ENCODE results near the gene SPSB1.

The SPSB1 gene

GRCh38 chr1:9257851-9258250, 34.8 kb upstream of the SPSB1 start:
- in situ Hi-C loops (cut with HindIII; ENCODE audit: low sequenced_read_pairs), result loop anchor here (25.0 kb wide), 1 partner anchor 304 kb away; no protein-coding TSS in a partner anchor

DNA sequence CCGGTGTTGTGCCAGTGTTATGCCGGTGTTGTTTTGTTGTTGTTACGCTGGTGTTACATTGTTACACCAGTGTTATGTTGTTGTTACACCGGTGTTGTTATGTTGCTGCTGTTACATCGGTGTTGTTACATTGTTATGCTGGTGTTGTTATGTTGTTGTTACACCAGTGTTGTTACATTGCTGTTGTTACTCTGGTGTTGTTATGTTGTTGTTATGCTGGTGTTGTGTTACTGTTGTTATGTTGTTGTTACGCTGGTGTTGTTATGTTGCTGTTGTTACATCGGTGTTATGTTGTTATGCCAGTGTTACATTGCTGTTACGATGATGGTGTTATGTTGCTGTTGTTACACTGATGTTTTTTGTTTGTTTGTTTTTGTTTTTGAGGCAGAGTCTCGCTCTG, 34.1 kb upstream of the SPSB1 start:
- in situ Hi-C loops (cut with HindIII; ENCODE audit: low sequenced_read_pairs), result loop anchor here (25.0 kb wide), 1 partner anchor 304 kb away; no protein-coding TSS in a partner anchor

DNA sequence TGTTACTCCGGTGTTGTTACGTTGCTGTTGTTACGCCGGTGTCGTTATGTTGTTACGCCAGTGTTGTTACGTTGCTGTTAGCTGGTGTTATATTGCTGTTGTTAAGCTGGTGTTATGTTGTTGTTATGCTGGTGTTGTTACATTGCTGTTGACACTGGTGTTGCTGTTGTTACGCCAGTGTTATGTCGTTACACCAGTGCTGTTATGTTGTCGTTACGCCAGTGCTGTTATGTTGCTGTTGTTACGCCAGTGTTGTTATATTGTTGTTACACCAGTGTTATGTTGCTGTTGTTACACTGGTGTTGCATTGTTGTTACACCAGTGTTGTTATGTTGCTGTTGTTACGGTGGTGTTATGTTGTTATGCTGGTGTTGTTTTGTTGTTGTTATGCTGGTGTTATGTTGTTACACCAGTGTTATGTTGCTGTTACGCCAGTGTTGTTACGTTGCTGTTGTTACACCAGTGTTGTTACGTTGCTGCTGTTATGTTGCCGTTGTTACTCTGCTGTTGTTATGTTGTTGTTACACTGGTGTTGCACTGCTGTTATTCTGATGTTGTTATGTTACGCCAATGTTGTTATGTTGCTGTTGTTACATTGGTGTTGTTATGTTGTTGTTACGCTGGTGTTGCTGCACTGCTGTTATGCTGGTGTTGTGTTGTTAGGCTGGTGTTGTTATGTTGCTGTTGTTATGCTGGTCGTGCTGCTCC, 32.5 kb upstream of the SPSB1 start:
- in situ Hi-C loops (cut with HindIII; ENCODE audit: low sequenced_read_pairs), result loop anchor here (25.0 kb wide), 1 partner anchor 302 kb away; no protein-coding TSS in a partner anchor

DNA sequence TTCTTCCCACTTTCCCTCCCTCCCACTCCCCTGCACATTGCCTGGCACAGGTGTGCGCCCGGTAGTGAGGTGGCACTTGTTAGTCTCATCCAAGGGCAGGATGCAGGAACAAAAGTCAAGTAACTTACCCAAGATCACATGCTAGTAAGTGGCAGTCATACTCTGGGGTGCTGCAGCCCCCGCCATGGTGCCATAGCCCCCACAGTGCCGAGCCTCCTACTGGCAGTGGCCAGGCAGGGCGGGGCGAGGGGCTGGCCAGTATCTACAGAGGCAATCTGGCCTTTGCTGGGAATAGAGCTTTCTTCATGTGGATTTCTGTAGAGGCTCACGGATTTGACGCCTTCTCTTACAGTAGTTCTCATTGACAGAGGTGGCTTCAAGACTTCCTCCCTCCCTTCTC, 31.2 kb upstream of the SPSB1 start:
- in situ Hi-C loops (cut with HindIII; ENCODE audit: low sequenced_read_pairs), result loop anchor here (25.0 kb wide), 1 partner anchor 301 kb away; no protein-coding TSS in a partner anchor

GRCh38 chr1:9262096-9262986, 30.4 kb upstream of the SPSB1 start:
- in situ Hi-C loops (cut with HindIII; ENCODE audit: low sequenced_read_pairs), result loop anchor here (25.0 kb wide), 1 partner anchor 300 kb away; no protein-coding TSS in a partner anchor

DNA sequence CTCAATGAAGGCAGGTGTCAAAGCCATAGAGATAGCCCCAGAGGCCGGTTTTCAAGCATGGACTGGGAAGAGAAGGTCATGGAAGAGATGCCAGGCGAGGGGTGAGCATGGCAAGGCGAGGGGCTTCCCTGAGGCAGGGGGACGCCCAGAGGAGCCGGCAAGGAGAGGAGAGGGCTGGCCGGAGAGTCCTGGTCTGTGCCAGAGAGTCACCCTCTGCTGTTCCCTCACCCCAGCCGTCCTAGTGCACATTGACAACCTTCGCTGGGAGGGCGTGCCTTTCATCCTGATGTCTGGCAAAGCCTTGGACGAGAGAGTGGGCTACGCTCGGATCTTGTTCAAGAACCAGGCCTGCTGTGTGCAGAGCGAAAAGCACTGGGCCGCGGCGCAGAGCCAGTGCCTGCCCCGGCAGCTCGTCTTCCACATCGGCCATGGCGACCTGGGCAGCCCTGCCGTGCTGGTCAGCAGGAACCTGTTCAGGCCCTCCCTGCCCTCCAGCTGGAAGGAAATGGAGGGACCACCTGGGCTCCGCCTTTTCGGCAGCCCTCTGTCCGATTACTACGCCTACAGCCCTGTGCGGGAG, 29.3 kb upstream of the SPSB1 start:
- in situ Hi-C loops (cut with HindIII; ENCODE audit: low sequenced_read_pairs), result loop anchor here (25.0 kb wide), 1 partner anchor 299 kb away; no protein-coding TSS in a partner anchor

GRCh38 chr1:9263984-9264872, 28.5 kb upstream of the SPSB1 start:
- in situ Hi-C loops (cut with HindIII; ENCODE audit: low sequenced_read_pairs), result loop anchor here (25.0 kb wide), 1 partner anchor 298 kb away; no protein-coding TSS in a partner anchor

DNA sequence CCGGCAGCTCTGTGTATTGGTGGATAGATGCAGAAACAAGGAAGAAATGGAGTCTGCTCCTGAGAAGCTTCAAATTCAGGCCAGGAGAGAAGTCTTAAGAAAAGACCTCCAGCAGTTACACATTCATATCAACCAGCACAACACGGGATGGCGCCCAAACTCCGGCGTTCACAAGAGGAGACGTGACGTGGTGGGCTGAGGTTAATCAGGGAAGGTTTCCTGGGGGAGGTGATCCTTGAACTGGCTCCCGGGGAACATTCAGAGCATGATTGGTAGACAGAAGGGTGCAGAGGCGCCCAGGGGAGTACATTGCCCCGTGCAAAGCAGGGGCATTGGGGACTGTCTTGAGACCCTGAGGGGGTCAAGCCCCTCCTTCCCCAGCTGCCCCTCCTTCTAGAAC, 27.7 kb upstream of the SPSB1 start:
- in situ Hi-C loops (cut with HindIII; ENCODE audit: low sequenced_read_pairs), result loop anchor here (25.0 kb wide), 1 partner anchor 297 kb away; no protein-coding TSS in a partner anchor

DNA sequence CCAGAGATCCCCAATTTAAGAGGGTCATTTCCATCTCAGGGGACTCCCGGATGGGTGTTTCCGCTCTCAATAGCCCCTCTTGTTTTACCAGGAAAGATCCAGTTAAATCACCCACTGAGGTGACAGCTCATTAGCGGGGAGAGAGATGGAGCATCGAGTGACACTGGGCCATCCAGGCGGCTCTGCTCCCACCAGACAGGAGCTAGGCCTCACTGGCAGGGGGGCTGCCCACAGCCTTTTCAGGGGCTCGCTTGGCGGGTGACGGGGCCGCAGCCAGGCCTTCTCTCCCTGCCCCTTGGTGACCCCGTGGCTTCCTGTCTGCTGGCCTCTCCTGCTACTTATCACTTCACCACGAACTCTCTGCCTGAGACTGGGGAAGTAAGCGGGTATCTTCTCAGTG, 26.7 kb upstream of the SPSB1 start:
- in situ Hi-C loops (cut with HindIII; ENCODE audit: low sequenced_read_pairs), result loop anchor here (25.0 kb wide), 1 partner anchor 296 kb away; no protein-coding TSS in a partner anchor

DNA sequence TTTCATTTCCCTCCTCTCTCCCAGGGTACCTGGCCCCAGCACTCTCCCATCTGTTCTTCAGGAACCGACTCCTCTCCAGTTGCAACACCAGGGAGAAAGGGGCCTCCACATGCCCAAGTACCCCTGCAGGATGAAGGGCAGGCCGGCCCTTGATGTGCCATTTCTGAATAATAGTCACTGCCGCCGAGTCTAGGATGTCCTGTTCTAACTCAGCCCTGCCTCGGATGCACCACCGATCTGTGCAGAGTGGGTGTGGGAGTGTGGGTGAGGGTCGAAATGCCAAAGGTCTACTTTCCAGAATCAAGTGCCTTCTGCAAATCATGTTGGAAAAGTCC, 25.4 kb upstream of the SPSB1 start:
- in situ Hi-C loops (cut with HindIII; ENCODE audit: low sequenced_read_pairs), result loop anchor here (25.0 kb wide), 1 partner anchor 295 kb away; no protein-coding TSS in a partner anchor

- in situ Hi-C loops (cut with HindIII; ENCODE audit: low sequenced_read_pairs), result loop anchor here (25.0 kb wide), 1 partner anchor 294 kb away; no protein-coding TSS in a partner anchor
Observed at GRCh38 chr1:9267827-9268581, 24.7 kb upstream of the SPSB1 start.

DNA sequence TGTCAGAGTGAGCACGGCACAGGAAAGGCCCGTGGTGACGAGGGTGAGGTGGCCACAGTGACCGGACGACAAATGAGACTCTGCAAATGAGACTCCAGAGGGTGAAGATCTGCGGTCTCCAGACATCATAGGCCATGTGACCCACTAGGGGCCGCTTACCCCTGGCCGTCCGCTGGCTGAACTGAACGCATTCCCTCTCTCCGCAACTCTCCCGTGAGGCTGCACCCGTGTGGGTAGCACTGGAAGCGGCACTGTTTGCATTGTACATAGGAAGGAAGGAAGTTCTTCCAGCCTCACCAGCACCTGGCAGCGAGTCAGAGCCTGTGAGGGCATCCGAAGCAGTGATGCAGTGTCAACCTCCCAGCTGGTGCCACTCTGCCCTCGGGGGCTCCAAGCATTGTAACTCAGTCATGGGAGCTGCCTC, 23.6 kb upstream of the SPSB1 start:
- in situ Hi-C loops (cut with HindIII; ENCODE audit: low sequenced_read_pairs), result loop anchor here (25.0 kb wide), 1 partner anchor 293 kb away; no protein-coding TSS in a partner anchor

DNA sequence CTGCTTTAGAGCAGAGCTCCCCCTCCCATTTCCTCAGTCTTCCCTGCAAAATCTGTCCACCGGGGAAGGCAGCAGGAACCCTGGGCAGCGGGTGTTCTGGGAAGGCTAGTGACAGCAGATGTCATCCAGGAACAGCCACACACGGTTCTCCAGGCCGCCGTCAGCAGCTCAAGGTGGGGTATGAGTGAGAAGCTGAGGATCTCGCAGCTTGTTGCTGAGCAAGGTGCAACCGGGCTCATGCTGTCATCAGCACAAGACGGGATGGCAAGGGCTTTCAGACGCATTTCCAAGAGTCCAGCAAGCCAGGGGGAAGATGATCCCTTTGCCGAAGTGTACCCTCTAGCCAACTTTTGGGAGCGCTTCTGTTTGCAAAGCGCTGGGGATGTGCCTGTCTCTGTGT, 23.0 kb upstream of the SPSB1 start:
- in situ Hi-C loops (cut with HindIII; ENCODE audit: low sequenced_read_pairs), result loop anchor here (25.0 kb wide), 1 partner anchor 293 kb away; no protein-coding TSS in a partner anchor

DNA sequence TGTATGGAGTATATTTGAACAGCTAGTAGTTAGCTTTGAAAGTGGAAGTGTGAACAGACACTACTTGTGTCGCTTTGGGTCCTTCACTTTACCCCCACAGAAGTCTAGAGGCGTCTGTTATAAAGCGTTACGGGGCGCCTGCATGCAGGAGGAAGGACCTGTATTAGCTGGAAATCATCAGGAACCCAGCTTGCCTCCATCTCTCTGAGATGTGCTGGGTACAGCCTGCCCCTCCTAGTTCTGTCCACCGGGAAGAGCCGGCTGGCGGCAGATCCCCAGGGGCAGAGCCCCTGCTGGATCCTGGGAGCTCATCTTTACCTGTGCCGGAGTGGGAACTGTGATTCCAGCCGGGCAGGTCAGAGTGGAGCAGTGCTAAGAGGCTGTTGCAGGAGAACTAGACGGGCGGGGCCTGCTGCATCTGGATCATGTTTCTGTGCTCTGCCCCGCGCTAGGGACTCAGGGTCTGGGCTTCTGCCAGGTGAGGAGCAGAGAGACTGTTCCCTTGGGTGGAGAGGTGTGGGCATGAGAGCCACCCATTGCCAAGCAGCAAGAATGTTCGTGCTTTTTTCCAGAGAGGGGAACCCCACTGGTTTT, 22.3 kb upstream of the SPSB1 start:
- in situ Hi-C loops (cut with HindIII; ENCODE audit: low sequenced_read_pairs), result loop anchor here (25.0 kb wide), 1 partner anchor 292 kb away; no protein-coding TSS in a partner anchor

- in situ Hi-C loops (cut with HindIII; ENCODE audit: low sequenced_read_pairs), result loop anchor here (25.0 kb wide), 1 partner anchor 291 kb away; no protein-coding TSS in a partner anchor
Observed at GRCh38 chr1:9271283-9271682, 21.4 kb upstream of the SPSB1 start.

GRCh38 chr1:9271861-9272595, 20.7 kb upstream of the SPSB1 start:
- in situ Hi-C loops (cut with HindIII; ENCODE audit: low sequenced_read_pairs), result loop anchor here (25.0 kb wide), 1 partner anchor 290 kb away; no protein-coding TSS in a partner anchor

DNA sequence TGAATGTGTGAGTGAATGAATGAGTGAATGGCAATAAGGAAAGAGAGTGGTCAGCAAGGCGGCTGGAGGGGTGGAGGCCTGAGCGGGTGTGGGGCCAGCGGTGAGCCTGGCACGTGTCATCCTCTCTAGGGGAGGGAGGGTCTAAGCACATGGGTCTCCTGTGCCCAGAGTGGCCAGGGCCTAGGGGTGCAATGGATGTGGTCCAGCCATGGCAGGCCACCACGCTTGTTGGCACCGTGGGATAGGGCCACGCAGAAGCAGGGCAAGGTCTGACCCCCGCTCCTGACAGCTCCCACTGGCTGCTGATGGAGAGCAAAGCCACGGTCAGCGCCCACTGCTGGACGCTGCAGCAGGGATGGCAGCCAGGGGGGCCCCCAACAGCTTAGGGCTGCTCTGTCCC, 19.5 kb upstream of the SPSB1 start:
- in situ Hi-C loops (cut with HindIII; ENCODE audit: low sequenced_read_pairs), result loop anchor here (25.0 kb wide), 1 partner anchor 289 kb away; no protein-coding TSS in a partner anchor

GRCh38 chr1:9275161-9275560, 17.5 kb upstream of the SPSB1 start:
- in situ Hi-C loops (cut with HindIII; ENCODE audit: low sequenced_read_pairs), result no loop called here
